ENCODE results near the gene FOXA2.
"Not testable (repeated sequence)": the region's sequence is repeated elsewhere in the genome, so short reads cannot be mapped to it uniquely, and the experiment has no call there.

Gene FOXA2

GRCh38 chr20:22567944-22568871 lies 16.2 kb downstream of the FOXA2 start:
- DNase-seq = no peak

GRCh38 chr20:22566876-22567658 lies 17.3 kb downstream of the FOXA2 start:
- no peak for DNase-seq

- DNase-seq = no peak
Measured at GRCh38 chr20:22563062-22563965, 21.1 kb downstream of the FOXA2 start.

- no peak for DNase-seq
Measured at GRCh38 chr20:22562620-22563019, 21.8 kb downstream of the FOXA2 start.

GRCh38 chr20:22561965-22562577 lies 22.3 kb downstream of the FOXA2 start:
- no peak for DNase-seq

- DNase-seq = no peak
Measured at GRCh38 chr20:22560817-22561216, 23.6 kb downstream of the FOXA2 start.

DNA sequence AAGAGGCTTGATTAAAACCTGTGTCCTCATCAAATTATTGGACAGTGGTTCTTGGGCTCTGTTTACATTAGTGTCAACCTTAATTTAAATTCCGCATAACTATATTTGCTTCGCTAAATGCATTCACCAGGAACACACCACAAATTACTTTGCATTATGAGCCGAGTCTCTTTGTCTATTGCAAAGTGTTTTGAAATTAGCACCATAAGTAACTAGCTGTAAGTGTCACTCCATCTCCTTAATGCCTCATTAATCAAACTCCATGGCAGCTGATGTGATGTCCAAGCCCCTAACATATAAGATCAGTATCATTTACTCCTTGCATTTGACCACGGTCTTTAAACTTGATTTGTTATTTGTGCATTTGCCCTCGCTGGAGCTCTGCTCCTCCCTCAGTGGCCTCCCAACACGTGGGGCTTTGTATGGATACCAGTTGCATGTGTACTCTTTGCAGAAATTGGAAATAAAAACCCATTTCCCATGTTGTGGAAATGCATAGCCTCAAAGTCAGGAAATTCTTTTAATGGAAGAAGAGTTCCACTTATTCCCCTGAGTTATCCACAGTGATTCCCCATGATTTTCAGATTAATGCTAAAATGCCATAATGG lies 24.6 kb downstream of the FOXA2 start:
- DNase-seq = no peak

- no peak for DNase-seq
Measured at GRCh38 chr20:22557403-22558276, 26.7 kb downstream of the FOXA2 start.

GRCh38 chr20:22556565-22557056 lies 27.8 kb downstream of the FOXA2 start:
- DNase-seq = no peak

- no peak for DNase-seq
Measured at GRCh38 chr20:22555791-22556564, 28.4 kb downstream of the FOXA2 start.

GRCh38 chr20:22554391-22554790 lies 30.0 kb downstream of the FOXA2 start:
- no peak for DNase-seq

GRCh38 chr20:22550514-22550913 lies 33.9 kb downstream of the FOXA2 start:
- not testable (repeated sequence) for DNase-seq

- no peak for DNase-seq
Measured at GRCh38 chr20:22548040-22548439, 36.3 kb downstream of the FOXA2 start.

- no peak for DNase-seq
Measured at GRCh38 chr20:22546344-22546743, 38.0 kb downstream of the FOXA2 start.

GRCh38 chr20:22545045-22545444 lies 39.3 kb downstream of the FOXA2 start:
- DNase-seq = no peak

GRCh38 chr20:22544462-22544861 lies 39.9 kb downstream of the FOXA2 start:
- DNase-seq = no peak

DNA sequence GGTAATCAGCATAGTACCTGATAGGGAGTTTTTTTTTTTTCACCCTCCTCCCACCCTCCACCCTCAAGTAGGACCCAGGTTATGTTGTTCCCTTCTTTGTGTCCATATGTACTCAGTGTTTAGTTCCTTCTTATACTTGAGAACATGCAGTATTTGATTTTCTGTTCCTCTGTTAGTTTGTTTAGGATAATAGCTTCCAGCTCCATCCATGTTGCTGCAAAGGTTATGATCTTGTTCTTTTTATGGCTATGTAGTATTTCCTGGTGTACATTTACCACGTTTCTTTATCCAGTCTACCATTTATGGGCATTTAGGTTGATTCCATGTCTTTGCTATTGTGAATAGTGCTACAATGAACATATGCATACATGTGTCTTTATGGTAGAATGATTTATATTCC lies 41.9 kb downstream of the FOXA2 start:
- no peak for DNase-seq

DNA sequence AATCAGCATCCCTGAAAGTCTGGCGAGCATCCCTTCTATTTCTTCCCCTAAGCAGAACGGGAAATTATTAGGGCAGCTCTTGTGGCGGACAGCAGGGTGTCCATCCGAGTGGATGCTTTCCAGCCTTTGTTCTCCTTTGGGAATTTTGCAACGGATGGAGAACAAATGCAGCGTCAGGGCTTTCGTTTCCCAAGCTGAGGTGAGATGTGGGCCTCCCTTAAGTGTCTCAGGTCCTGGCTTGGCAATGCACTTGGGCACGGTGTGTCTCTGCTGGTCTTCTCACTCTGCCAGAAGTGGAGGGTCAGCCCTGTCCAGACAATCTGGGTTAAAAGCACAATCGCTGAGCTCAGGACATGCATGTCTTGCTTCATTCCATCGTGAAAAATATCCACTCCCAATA lies 43.5 kb downstream of the FOXA2 start:
- DNase-seq = no peak

DNA sequence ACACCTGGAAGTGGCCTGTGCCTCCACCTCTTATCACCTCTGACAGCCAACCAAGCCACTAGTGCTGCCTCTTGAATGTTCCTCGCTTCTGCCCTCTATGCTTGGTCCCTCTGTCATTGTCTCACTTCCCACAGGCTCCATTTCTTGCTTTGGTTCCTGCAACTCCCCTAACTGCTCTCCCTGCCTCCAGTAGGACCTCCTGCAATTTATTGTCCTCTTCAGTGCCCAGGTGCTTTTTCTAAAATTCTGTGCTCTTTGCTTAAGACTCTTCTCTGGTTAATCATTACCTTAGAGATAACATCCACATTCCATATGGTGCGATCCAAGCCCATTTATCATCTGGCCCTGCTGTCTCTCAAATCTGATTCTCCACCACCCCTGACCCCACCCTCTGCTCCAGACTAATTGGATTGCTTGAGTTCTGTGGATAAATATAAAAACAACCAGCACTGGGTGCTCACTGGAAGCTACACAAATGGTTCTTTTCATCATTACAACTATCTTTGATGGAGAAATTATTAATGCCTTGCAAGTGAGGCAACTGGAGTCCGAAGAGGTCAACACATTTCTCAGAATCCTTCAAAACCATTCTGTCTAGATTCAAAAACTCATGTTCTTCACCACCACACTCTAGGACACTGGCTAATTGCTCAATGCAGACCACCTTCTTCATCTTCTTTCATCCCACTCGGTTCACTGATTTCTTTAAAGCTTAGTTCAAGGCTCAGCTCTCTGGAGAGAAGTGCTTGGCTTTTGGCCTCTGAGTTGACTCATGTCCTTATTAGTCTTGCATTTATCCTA lies 47.2 kb downstream of the FOXA2 start:
- no peak for DNase-seq

Data from hematopoietic multipotent progenitor cell treated with erythropoietin and hydrocortisone succinate and interleukin-3 and kit ligand, for 8 days (in vitro differentiated cells).